IPS-NIHi7 (cell line): Measurements from ENCODE around the gene DSC2.
"Not testable (repeated sequence)": the region's sequence is repeated elsewhere in the genome, so short reads cannot be mapped to it uniquely, and the experiment has no call there.

Source experiments
- DNase-seq: peaks from one replicate; pipeline ENCODE4 v3.0.0; 2012; ENCODE audit warnings: mixed read lengths; ENCODE audit errors: extremely low spot score

The DSC2 gene

GRCh38 chr18:31102025-31102684 lies at the start of gene DSC2:
Gene DSC2, minus strand, starts transcription at chr18:31102421. Its CDS starts 450 bp downstream, at chr18:31101971.
- DNase-seq, result peak; percentile 73

GRCh38 chr18:31149351-31149750 lies 47.1 kb upstream of the DSC2 start:
- DNase-seq, result no peak

DNA sequence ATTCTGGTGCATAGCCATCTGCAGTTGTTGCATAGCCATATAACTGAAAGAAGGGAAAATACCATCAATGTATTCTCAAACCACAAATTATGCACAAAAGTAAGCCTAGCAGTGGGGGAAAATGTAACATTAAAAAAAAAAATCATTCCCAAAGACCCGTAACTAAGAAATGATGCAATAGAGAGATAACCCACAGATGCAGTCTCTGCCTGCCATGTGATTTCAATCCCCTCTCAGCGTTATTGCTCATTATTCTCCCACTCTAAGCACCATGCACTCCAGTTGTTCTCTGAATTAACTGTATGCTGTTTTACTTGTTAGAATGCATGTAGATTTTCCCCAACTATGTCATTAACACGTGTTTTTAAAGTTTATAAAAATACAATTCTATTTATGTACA lies 46.4 kb upstream of the DSC2 start:
- DNase-seq, result no peak

GRCh38 chr18:31146809-31147208 lies 44.6 kb upstream of the DSC2 start:
- DNase-seq, result no peak

- DNase-seq, result no peak
Measured at GRCh38 chr18:31143025-31143424, 40.8 kb upstream of the DSC2 start.

- DNase-seq, result no peak
Measured at GRCh38 chr18:31138709-31139108, 36.5 kb upstream of the DSC2 start.

- DNase-seq, result no peak
Measured at GRCh38 chr18:31134988-31135529, 32.8 kb upstream of the DSC2 start.

GRCh38 chr18:31129398-31130115 lies 27.3 kb upstream of the DSC2 start:
- no peak for DNase-seq

DNA sequence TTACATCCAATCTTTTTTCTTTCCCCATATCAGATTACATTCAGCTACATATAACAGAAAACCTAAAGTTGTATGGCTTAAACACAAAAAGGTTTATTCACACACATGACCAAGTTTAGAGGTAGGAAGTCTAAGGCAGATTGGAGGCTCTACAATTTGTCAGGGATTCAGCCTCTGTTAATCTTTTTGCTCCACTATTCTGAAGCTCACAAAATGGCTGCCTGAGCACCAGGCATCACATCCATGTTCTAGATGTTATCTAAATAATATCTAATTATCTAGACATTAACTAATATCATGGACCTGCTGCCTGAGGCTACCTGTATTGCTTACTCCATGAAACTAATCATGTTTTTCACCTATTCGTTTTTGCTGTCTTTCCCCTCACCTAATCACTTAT lies 23.7 kb upstream of the DSC2 start:
- DNase-seq, result no peak

- DNase-seq, result not testable (repeated sequence)
Measured at GRCh38 chr18:31123125-31123524, 20.9 kb upstream of the DSC2 start.

GRCh38 chr18:31120594-31120993 lies 18.4 kb upstream of the DSC2 start:
- no peak for DNase-seq

- DNase-seq, result no peak
Measured at GRCh38 chr18:31116853-31117595, 14.8 kb upstream of the DSC2 start.

- DNase-seq, result no peak
Measured at GRCh38 chr18:31112804-31113203, 10.6 kb upstream of the DSC2 start.

DNA sequence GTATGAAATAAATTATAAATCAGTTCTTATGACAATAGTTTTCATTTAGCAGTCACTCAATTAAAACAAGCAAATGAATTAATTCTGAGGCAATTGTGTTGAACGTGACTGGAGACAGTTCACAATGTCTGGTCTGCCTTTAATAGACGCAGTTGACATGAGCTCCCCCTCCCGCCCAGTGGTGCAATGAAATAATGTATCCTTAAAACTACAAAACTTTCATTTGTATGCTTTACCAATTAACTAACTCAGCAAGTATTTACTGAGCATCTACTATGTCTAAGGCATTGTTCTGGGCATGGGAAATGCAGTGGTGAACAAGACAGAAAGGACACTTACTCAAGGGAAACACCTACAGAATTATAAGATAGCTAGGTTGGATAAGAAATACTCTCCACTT lies 3.5 kb upstream of the DSC2 start:
- DNase-seq, result no peak

DNA sequence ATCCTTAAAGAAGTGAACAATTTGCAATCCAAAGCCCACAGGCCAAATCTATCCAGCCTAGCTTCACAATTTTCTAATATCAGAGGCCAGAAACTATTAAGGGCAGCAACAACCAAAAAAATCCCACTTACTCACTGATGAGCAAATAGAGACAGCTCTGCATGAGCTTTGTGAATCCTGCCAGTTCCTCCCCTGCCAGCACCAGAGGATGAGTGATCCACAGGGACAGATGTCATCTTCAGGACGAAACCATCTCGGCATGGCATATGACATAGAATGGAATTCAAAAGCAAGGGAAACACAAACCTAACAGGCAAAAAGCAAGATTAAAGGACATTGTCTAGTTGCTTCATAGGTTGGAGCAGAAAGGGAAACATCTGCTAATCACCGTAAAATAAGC lies 2.2 kb upstream of the DSC2 start:
- no peak for DNase-seq

- DNase-seq, result no peak
Measured at GRCh38 chr18:31103423-31103822, 1.2 kb upstream of the DSC2 start.

GRCh38 chr18:31102941-31103340 lies 720 bp upstream of the DSC2 start:
- DNase-seq, result no peak

DNA sequence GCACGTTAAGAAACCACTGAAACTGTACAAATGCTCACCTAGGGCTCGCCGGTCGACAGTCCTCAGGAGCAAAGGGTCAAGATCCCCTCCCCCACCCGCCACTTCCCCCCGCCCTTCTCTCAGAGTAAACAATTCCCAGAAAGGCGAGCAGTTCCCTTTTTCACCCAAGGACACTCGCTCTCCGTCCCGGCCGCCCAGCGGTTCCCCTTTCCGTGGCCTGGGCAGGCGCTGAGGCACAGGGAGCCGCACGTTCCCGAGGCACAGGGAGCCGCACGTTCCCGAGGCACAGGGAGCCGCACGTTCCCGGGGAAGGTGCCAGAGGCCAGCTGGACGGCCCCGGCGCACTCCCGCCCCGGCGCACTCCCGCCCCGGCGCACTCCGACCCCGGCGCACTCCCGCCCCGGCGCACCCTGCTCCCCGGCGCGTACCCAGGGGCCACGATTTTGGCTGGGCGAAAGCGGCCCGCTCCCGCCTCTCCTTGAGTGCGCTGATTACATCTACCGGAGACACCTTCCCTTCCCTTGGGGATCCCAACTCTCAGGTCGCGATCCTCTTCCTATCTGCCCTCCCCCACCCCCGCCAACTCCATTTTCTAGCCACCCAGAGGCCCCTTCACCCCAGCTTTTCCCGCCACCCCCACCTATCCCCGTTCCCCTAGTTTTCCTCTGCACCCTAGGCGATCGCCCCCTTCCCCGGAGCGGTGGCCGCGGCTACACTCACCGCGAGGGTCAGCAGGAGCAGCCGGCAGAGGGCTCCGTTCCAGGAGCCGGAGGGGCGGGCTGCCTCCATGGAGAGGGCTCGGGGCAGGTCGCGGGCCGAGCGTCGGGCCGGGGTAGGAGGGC lies 817 bp downstream of the DSC2 start:
- DNase-seq, result peak; percentile 68

- DNase-seq, result peak; percentile 75
Measured at GRCh38 chr18:31100436-31101182, 1.6 kb downstream of the DSC2 start.

DNA sequence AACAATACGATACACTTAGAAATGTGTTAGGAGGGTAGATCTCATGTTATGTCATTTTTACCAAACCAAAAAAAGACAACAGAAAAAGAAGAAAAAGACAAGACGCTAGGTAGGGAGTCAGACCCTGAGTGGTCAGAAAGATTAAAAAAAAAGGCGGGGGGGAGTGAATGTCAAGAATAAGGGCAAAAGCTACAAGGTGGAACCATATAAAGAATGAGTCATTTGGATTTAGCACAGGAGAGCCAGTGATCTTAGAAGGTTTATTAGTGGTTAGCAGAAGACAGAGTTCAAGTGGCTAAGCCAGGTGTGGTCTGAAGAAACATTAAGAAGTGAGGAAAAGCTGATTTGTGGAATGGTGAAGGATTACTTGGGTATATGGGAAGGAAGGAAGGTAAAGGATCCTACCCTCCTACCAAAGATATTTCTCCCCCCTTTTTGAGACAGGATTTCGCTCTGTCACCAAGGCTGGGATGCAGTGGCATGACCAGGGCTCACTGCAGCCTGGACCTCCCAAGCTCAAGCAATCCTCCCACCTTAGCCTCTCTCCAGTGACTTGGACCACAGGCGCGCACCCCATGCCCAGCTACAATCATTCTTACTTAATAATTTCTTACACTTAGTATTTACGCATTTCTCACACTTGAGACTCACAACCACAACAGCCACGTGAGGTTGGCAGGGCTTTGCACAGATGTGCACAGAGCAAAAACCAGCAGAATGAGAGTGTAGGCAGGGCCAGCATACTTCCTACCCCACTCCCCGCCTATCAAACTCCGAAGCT lies 2.6 kb downstream of the DSC2 start:
- no peak for DNase-seq
